Right hindlimb (tissue), 1 donor: Measurements from ENCODE around the gene OR6N1.

Source experiments
- DNase-seq: peaks from one replicate; pipeline ENCODE4 v3.0.0-alpha.2; 2018

The OR6N1 gene, protein sequence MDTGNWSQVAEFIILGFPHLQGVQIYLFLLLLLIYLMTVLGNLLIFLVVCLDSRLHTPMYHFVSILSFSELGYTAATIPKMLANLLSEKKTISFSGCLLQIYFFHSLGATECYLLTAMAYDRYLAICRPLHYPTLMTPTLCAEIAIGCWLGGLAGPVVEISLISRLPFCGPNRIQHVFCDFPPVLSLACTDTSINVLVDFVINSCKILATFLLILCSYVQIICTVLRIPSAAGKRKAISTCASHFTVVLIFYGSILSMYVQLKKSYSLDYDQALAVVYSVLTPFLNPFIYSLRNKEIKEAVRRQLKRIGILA

DNA sequence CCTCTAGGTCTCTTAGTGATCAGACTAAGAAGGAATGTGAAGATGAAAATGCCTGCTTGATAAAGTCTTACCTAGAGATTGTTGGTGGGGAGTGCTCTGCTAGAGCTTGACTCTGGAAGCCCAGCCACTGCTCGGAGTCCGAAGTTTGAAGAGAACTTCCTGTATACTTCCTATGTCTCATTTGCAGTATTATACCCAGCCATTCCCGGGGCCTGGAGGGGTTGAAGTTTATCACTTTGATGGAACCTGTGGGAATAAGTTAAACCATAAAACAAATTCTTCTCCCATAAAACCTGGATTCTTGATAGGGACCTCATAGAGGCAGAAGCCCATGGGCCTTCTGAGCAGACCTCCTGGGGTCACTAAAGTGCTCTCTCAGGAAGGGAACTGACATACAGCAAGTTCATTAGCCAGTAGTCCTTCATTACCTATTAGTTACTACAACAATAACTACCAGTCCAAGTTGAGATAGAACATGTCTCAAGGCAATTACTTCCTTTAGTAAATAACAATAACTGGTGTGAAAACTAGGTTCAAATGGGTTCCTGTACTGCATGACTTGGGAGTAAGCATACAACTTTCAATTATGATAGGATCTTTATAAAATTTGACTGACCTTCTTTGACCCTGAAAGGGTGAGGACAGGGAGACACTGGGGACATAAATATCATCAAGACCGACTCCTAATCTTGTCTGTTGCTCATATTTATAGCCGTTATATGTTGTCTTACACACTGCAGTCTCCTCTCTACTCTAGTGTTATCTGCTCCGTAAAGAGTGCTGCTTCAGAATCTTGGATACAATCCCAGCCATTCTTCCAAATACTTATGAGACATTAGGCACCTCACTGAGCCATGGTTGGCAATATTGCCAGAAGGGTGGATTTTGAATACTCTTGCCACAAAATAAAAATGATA, at the start of gene OR6N1:
Gene OR6N1, minus strand, starts transcription at position 246 of the 917 bp plus-strand sequence. CDS start 5,513 bp downstream, outside the sequence.
- DNase-seq: no peak

GRCh38 chr1:158821723-158822122, 49.7 kb upstream of the OR6N1 start:
- DNase-seq: no peak

DNA sequence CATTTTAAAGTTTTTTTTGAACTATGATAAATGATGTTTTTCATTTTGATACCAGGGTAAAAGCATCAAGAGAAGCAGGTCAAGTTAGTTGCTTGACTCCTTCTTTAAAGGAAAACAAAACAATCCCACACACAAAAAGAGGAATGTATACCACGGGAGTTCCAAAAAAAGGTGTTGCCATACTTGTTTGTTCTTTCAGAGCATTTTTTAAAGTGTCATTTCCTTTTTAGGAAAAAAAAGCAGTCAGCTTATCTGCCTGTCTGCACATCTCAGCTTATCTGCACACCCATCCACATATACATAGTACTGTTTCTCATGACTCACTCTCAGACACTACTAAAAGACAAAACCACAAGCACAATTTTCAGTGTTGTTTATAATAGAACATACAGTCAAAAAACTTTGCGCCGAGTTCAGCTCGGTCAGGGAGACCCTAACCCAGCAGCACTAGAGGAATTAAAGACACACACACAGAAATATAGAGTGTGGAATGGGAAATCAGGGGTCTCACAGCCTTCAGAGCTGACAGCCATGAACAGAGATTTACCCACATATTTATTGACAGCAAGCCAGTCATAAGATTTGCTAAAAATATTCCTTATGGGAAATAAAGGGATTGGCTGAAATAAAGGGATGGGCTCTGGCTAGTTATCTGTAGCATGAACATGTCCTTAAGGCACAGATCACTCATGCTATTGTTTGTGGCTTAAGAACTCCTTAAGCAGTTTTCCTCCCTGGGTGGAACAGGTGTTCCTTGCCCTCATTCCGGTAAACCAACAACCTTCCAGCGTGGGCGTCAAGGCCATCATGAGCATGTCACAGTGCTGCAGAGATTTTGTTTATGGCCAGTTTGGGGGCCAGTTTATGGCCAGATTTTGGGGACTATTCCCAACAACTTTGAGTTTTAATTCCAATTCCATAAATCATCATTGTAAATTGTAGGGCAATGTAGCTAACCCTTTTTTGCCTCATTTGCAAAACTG, 47.8 kb upstream of the OR6N1 start:
- no peak for DNase-seq

DNA sequence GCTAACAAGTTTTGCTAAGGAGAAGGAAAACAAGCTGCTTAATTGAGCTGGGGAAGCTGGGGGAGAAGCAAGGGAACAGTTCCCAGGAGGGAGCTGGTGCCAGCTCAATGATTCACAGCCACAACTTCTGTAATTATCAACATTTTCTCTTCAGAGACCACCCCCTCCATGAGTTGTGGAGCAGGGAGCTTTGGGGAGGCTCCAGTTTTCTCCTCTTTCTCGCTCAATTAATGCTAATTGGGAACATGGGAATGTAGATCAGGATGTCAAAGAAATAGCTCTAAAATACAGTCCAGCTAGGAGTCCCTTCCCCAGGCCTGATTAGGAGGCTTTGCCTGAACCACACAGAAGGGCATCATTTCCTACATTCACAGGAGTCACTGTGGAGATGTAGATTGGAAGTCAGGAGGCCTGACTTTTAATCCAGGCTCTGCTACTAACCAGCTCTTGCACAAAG, 47.0 kb upstream of the OR6N1 start:
- no peak for DNase-seq

DNA sequence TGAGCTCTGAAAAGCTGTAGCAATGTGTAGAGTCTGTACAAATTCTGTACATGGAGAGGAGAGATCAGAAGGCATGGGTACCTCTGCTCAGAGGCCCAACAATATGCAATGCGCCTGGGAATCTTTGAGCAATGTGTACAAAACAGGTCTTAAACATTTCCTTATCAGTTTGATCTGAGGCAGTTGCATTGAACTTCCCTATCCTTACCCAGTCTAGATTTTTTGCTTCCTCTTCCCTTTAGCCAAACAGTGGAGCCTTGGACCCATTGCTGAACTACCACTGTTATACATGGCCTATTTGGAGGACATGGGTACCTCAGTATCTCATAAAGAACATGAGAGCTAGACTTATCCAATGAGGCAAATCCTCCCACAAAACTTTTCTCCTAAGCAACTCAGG, 46.6 kb upstream of the OR6N1 start:
- DNase-seq: no peak

DNA sequence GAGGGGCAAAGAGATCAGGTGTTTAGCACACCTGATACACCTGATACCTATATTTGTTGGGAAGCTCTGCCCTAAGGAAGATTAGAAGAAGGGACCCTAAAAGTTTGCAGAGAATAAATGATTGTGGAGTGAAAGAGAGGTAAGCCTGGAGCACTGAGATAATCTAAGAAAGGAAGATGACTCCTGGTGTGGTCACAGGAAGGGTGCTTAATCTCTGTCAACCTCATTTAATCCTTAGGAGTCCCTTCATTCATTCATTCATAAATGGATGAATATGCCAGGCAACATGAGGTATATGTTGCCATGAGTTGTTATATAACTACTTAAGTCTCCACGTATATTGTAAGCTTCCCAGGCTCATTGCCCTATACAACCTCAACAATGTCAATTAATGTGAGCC, 43.0 kb upstream of the OR6N1 start:
- no peak for DNase-seq

- no peak for DNase-seq
Observed at GRCh38 chr1:158813164-158813563, 41.2 kb upstream of the OR6N1 start.

DNA sequence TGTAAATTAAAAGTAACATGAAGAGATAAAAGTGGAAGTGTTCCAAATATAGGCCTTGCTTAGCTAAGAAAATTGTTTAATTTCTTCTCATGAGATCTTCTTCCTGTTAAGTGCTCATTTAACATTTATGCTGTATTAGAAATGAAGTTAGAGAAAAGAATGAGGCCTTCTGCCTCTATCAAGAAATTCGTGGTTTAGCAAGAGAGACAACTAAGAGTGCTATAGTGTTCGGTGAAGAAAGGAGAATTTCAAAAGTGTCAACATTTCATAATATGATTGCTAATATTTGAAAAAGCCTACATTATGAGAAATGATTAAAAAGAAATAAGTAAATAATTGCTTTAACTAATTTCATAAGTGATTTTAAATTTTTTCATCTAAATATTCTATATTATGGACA, 40.3 kb upstream of the OR6N1 start:
- DNase-seq: no peak

GRCh38 chr1:158810311-158810710, 38.3 kb upstream of the OR6N1 start:
- DNase-seq: no peak

- no peak for DNase-seq
Observed at GRCh38 chr1:158809862-158810261, 37.9 kb upstream of the OR6N1 start.

- no peak for DNase-seq
Observed at GRCh38 chr1:158809256-158809655, 37.3 kb upstream of the OR6N1 start.

DNA sequence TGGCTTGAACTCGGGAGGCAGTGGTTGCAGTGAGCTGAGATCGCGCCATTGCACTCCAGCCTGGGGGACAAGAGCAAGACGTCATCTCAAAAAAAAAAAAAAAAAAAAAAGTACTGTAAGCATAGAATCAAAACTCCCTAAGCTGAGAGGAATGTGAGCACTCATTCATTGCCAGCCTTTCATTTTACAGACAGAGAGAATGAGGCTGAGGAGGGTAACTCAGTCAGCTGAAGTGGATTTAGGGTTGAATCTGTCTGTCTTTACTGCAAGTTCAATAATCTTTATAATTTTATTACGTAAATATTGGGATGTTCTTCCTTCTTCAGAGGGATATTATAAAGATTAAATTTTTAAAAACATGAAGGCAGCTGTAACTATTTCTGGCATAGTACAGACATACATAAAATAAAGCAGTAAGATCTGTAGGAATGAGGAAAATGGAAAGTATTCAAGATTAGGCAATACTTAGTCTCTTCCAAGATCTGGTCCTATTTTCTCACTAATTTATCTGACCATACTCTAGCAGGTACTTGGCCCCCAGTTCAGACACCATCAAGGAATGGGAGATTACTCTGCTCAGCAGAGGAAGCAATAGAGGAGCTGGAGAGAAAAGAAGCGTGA, 35.0 kb upstream of the OR6N1 start:
- no peak for DNase-seq

DNA sequence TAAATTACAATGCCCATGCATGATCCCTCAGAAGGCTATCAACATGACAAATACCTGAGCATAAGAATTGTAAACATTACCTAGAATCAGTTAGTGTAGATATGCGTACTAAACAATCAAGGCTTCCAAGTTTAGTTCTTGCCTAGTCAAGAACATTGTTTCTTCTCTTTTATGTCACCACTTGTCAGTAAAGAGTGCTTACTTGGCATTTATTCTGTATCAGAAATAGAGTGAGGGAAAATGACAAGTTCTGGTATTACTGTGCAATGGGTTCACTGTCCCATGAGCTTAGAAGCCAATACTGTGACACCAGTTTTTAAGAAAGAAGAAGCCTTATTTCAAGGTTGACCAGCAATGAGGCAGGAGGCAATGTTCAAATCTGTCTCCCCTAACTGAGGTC, 31.7 kb upstream of the OR6N1 start:
- no peak for DNase-seq

DNA sequence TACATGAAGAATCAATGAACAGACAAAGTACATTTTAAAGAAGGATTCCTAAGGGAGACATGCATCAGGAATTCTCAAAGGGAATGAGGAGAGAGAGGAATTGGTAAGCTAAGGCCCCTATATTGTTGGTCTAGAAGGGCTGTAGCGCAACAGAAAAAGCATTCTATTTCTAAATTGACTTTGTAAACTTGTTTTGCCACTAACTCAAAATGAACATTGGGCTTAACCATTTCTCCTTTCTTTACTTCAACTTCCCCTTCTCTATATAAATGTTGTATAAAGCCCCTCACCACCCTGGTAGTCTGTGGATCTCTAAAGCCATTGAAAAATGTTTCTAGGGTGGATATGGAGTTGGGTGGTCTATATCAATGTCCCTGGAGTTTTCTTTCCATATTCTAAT, 29.4 kb upstream of the OR6N1 start:
- DNase-seq: no peak

DNA sequence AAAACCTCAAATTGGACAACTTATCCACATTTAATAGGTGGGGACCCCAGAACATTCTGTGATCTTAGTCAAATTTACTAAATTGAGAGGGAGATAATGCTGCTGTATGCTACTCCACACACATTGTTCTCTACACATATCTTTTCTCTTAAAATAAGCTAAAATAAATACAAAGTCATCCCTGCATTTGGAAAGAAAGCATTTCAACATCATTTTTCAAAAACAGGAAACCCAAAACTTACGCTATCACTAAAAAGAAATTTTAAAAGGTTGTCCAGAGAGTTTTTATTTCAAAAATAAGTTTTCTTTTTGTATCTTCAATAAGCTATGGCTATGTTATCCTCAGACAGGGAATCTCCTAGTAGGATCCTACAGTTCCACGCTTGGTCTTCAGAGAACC, 28.5 kb upstream of the OR6N1 start:
- no peak for DNase-seq

- no peak for DNase-seq
Observed at GRCh38 chr1:158799689-158800088, 27.7 kb upstream of the OR6N1 start.

- no peak for DNase-seq
Observed at GRCh38 chr1:158798531-158798930, 26.5 kb upstream of the OR6N1 start.

GRCh38 chr1:158794247-158794646, 22.3 kb upstream of the OR6N1 start:
- no peak for DNase-seq

DNA sequence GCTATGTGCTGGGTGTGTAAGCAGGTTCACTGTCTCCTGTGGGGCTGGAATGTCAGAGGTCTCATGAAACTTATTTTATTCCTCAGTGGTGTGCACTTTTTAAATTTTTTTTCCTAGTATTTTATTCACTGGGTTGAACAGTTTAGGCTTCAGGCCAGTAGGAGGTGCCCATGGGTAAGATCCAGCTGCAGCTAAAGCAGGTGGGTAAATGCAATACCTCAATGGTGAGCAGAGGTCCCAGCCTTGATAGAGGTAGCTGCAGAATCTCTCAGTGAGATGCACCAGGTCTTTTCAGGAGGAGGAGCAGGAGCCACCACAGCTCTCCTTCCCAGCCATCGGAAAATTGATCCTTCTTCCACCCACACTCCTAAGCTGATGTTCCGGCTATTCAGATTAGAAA, 21.6 kb upstream of the OR6N1 start:
- no peak for DNase-seq

DNA sequence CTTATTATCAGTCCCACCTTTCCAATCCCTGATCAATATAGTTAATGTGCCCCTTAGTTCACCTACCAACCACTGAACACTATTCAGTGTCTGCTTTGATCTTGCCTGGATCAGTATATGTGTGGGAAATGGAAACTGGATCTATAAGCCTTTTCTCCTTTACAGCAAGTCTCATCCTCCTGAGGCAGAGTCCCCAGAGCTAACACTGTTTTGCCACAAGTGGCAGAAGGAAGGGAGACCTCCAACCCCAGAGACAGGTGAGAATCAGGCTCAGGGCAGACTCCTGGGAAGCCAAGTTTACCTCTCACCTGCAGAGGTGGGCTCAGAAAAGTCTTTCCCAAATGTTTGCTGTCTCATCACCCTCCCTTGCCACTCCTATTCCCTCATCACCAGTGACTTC, 9.1 kb upstream of the OR6N1 start, which contains the start of gene OR6N2:
Gene OR6N2, minus strand, starts transcription at position 101 of the 400 bp plus-strand sequence. CDS start 3,569 bp downstream, outside the sequence.
- DNase-seq: no peak

DNA sequence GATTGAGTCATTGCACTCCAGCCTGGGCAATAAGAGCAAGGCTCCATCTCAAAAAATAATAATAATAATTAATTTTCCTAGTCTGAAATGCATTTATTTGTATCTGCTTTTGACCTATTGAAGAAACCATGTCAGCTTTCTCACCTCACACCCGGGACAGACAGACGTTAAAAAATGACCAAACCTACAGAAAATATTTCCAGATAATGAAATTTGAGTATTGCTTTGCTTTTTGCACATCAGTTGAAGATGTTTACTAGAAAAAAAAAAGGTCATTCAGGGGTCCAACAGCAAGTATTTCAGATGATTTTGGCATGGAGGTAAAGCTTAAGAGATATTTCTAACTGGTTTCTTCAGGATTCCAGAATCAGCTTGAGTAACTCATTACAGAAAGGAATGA, 17.6 kb downstream of the OR6N1 start, which contains the start of gene OR6K6:
Gene OR6K6, plus strand, starts transcription at position 301 of the 400 bp plus-strand sequence. CDS start 168 bp downstream, outside the sequence.
- DNase-seq: no peak

DNA sequence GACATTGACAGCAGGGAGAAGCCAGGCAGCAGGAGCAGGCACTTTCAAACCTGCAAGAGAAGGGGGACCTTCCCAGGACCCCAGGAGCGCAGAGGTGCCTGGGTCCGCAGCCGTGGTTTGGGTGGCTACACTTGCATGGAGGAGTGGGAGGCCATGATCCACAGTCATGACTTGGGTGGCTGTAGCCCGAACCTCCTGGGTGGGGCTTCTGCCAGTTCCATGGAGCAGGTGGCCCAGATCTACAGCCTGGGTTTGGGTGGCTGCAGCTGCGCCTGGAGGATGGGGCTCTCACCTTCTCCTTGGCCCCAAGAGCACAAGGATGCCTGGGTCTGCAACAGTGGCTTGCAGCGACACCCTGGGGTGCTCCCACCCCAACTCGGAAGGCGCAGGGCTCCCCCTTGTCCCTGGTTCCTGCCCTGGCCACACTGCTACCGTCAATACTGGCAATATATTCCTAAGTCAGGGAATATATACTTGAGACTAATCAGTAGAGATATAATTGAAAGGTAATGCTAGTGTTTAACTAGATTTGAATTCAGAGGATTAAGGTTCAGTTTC, 19.8 kb downstream of the OR6N1 start:
- no peak for DNase-seq
